SK-N-SH treated with all-trans-retinoic acid at 6 μM for 48 hours (cell line): ENCODE data around the gene ZNF100.
A peak's percentile ranks its signal among the peaks of the same experiment; 100 is the strongest.
"Not testable (repeated sequence)": the region's sequence is repeated elsewhere in the genome, so short reads cannot be mapped to it uniquely, and the experiment has no call there.

Source experiments
- ATAC-seq: fragments of 200-7000 bp; cut with Tn5 transposase; 3 replicates; pipeline ENCODE4 v1.9.1; 2020; ENCODE audit warnings: mild to moderate bottlenecking, moderate library complexity
- ARNTL ChIP-seq: fragments of 450-650 bp; formaldehyde crosslinking; IDR thresholded peaks from 2 replicates; pipeline ENCODE4 v1.5.0; 2020; ENCODE audit warnings: low read depth, mild to moderate bottlenecking, moderate library complexity, borderline replicate concordance
- BACH2 ChIP-seq: fragments of 250-450 bp; sonication (Bioruptor Pico); IDR thresholded peaks from 2 replicates; pipeline ENCODE4 v1.9.0; 2021; ENCODE audit warnings: mild to moderate bottlenecking, borderline replicate concordance
- CREB5 ChIP-seq: fragments of 250-450 bp; sonication (Bioruptor Pico); IDR thresholded peaks from 2 replicates; pipeline ENCODE4 v1.5.1; 2020; ENCODE audit warnings: low read depth, mild to moderate bottlenecking, moderate library complexity
- CSDC2 ChIP-seq: fragments of 250-450 bp; sonication (Bioruptor Pico); IDR thresholded peaks from 2 replicates; pipeline ENCODE4 v1.5.0; 2020; ENCODE audit warnings: mild to moderate bottlenecking, moderate library complexity
- CSRNP3 ChIP-seq: fragments of 250-450 bp; sonication (Bioruptor Pico); IDR thresholded peaks from 2 replicates; pipeline ENCODE4 v1.5.1; 2021; ENCODE audit warnings: mild to moderate bottlenecking, moderate library complexity
- ESRRG ChIP-seq: fragments of 250-450 bp; sonication (Bioruptor Pico); IDR thresholded peaks from 2 replicates; pipeline ENCODE4 v1.6.1; 2021; ENCODE audit warnings: mild to moderate bottlenecking
- GLIS3 ChIP-seq: fragments of 250-450 bp; sonication (Bioruptor Pico); IDR thresholded peaks from 2 replicates; pipeline ENCODE4 v1.5.0; 2020; ENCODE audit warnings: mild to moderate bottlenecking, moderate library complexity
- ISL1 ChIP-seq: fragments of 250-450 bp; sonication (Bioruptor Pico); IDR thresholded peaks from 2 replicates; pipeline ENCODE4 v2.1.2; 2022; ENCODE audit warnings: mild to moderate bottlenecking, moderate library complexity
- OSR1 ChIP-seq: fragments of 250-450 bp; sonication (Bioruptor Pico); IDR thresholded peaks from 2 replicates; pipeline ENCODE4 v1.8.0; 2022; ENCODE audit warnings: moderate library complexity, mild to moderate bottlenecking, inconsistent platforms
- PATZ1 ChIP-seq: fragments of 250-450 bp; sonication (Bioruptor Pico); IDR thresholded peaks from 2 replicates; pipeline ENCODE4 v1.8.0; 2020; ENCODE audit warnings: mild to moderate bottlenecking, moderate library complexity, borderline replicate concordance
- PPARA ChIP-seq: fragments of 250-450 bp; sonication (Bioruptor Pico); IDR thresholded peaks from 2 replicates; pipeline ENCODE4 v1.5.0; 2020; ENCODE audit warnings: mild to moderate bottlenecking, borderline replicate concordance
- RARB ChIP-seq: fragments of 250-450 bp; sonication (Bioruptor Pico); IDR thresholded peaks from 2 replicates; pipeline ENCODE4 v1.8.0; 2021; ENCODE audit warnings: mild to moderate bottlenecking, moderate library complexity
- SNAI2 ChIP-seq: fragments of 250-450 bp; sonication (Bioruptor Pico); IDR thresholded peaks from 2 replicates; pipeline ENCODE4 v1.5.0; 2020; ENCODE audit warnings: mild to moderate bottlenecking, moderate library complexity
- TOX ChIP-seq: fragments of 250-450 bp; sonication (Bioruptor Pico); IDR thresholded peaks from 2 replicates; pipeline ENCODE4 v1.8.0; 2021; ENCODE audit warnings: mild to moderate bottlenecking, moderate library complexity, borderline replicate concordance
- TSHZ2 ChIP-seq: fragments of 250-450 bp; sonication (Bioruptor Pico); IDR thresholded peaks from 2 replicates; pipeline ENCODE4 v1.5.0; 2020; ENCODE audit warnings: mild to moderate bottlenecking, moderate library complexity
- ZC3H10 ChIP-seq: fragments of 250-450 bp; sonication (Bioruptor Pico); IDR thresholded peaks from 2 replicates; pipeline ENCODE4 v1.5.1; 2021; ENCODE audit warnings: mild to moderate bottlenecking, moderate library complexity
- ZFP3 ChIP-seq: fragments of 250-450 bp; sonication (Bioruptor Pico); IDR thresholded peaks from 2 replicates; pipeline ENCODE4 v1.5.0; 2020; ENCODE audit warnings: mild to moderate bottlenecking, moderate library complexity
- ZFP30 ChIP-seq: fragments of 450-650 bp; formaldehyde crosslinking; IDR thresholded peaks from 2 replicates; pipeline ENCODE4 v1.5.0; 2022; ENCODE audit warnings: mild to moderate bottlenecking, moderate library complexity
- ZNF565 ChIP-seq: fragments of 450-650 bp; formaldehyde crosslinking; conservative IDR thresholded peaks from 2 replicates; pipeline ENCODE4 v1.5.0; 2020; ENCODE audit warnings: low read depth, mild to moderate bottlenecking, moderate library complexity
- ZNF70 ChIP-seq: fragments of 450-650 bp; formaldehyde crosslinking; IDR thresholded peaks from 2 replicates; pipeline ENCODE4 v1.5.0; 2020; ENCODE audit warnings: mild to moderate bottlenecking, moderate library complexity
- ZNF8 ChIP-seq: fragments of 450-650 bp; formaldehyde crosslinking; IDR thresholded peaks from 2 replicates; pipeline ENCODE4 v1.5.0; 2020; ENCODE audit warnings: mild to moderate bottlenecking, moderate library complexity

Gene ZNF100

GRCh38 chr19:21767065-21767800 lies at the start of gene ZNF100:
Gene ZNF100, minus strand, starts transcription at chr19:21767579. Its CDS starts 150 bp downstream, at chr19:21767429.
- ATAC-seq: peak; percentile 98
- TF ChIP-seq ZNF8 (CRISPR knock-in tag) (no peak), ZNF565 (CRISPR knock-in tag) (no peak), ZC3H10 (CRISPR knock-in tag) (no peak), ZNF70 (CRISPR knock-in tag) (no peak), RARB (no peak), ISL1 (CRISPR knock-in tag) (no peak), CSDC2 (CRISPR knock-in tag) (no peak), SNAI2 (CRISPR knock-in tag) (no peak), ZFP30 (CRISPR knock-in tag) (no peak), CSRNP3 (CRISPR knock-in tag) (no peak), CREB5 (no peak), OSR1 (CRISPR knock-in tag) (no peak), TSHZ2 (CRISPR knock-in tag) (no peak; the same call in 1 of the 2 replicates), ZFP3 (no peak), ARNTL (CRISPR knock-in tag) (no peak)

GRCh38 chr19:21812448-21812847 lies 45.1 kb upstream of the ZNF100 start:
- TF ChIP-seq PPARA (CRISPR knock-in tag) (no peak), PATZ1 (CRISPR knock-in tag) (no peak), ZNF70 (CRISPR knock-in tag) (no peak), TOX (CRISPR knock-in tag) (no peak), GLIS3 (CRISPR knock-in tag) (no peak), ZNF565 (CRISPR knock-in tag) (no peak), ZFP30 (CRISPR knock-in tag) (no peak), CSRNP3 (CRISPR knock-in tag) (no peak), SNAI2 (CRISPR knock-in tag) (no peak), ESRRG (CRISPR knock-in tag) (no peak), CREB5 (no peak), BACH2 (CRISPR knock-in tag) (no peak)
- no peak for ATAC-seq

GRCh38 chr19:21808400-21809000 lies 41.1 kb upstream of the ZNF100 start:
- ATAC-seq: not testable (repeated sequence)
